GM19240 (cell line): ENCODE results near the gene LDB3.

ENCODE experiments used
- DNase-seq: peaks from one replicate; pipeline ENCODE4 v3.0.0; 2011; ENCODE audit warnings: low spot score; ENCODE audit not compliant: insufficient read length

LDB3 gene

GRCh38 chr10:86664341-86665217, 3.7 kb upstream of the LDB3 start:
- no peak for DNase-seq

- DNase-seq = no peak
These were observed 3.1 kb upstream of the LDB3 start for GRCh38 chr10:86665218-86665607.

GRCh38 chr10:86665868-86666267, 2.4 kb upstream of the LDB3 start:
- no peak for DNase-seq

GRCh38 chr10:86666538-86666937, 1.8 kb upstream of the LDB3 start:
- no peak for DNase-seq

DNA sequence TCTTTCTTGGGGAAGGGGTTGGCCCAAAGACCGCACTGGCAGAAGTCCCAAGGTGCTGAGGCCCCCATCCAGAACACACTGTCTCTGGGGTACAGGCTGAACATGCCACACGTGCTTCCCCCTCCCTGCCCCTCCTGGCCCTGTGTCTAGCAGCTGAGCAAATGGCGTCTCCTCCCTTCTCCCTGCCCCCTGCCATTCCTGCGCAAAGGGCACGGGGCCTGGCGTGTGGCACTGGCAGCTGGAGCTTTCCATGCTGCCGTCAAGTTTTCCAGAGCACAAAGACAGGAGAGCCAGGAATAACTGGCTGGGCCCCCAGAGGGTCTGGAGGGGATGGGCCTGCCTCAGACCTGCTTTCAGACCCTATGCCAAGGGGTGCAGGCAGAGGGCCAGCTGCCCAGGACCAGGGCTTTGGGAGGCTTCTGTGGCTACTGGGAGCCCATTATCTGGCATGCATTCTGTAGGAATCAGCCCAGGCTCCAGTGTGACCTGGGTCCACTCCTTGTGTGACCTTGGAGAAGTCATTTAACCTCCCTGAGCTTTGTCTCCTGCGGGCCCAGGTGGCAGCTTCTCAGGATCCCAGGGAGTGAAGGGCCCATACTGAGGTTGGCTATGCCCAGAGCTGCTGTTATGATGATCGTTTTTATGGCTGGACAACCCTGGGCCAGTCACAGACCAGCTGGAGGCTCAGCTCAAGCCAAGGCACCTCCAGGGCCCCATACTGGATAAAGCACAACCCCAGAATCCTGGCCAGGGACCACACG, 710 bp upstream of the LDB3 start:
- DNase-seq = no peak

- DNase-seq = no peak
These were observed 2.0 kb downstream of the LDB3 start for GRCh38 chr10:86670290-86670811.

- DNase-seq = no peak
These were observed 2.6 kb downstream of the LDB3 start for GRCh38 chr10:86670876-86671275.

DNA sequence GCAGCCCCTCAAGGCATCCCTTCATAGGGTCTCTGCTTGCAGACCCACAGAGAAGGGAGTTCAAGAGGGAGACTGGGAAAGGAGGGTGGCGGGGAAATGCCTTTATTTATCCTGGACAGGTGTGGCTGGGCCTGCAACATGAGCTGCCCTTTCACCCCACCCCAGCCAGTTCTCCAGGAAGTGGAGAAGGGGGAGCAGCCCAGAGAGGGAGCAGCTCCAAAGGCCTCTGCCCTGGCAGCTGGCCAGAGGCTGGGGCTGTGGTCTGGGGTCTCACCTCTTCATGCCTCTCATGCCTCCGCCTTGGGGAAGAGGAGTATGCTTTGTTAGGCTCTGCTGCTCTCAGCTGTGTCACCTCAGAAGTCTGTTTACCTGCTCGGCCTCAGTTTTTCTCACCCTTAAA, 3.1 kb downstream of the LDB3 start:
- DNase-seq = no peak

DNA sequence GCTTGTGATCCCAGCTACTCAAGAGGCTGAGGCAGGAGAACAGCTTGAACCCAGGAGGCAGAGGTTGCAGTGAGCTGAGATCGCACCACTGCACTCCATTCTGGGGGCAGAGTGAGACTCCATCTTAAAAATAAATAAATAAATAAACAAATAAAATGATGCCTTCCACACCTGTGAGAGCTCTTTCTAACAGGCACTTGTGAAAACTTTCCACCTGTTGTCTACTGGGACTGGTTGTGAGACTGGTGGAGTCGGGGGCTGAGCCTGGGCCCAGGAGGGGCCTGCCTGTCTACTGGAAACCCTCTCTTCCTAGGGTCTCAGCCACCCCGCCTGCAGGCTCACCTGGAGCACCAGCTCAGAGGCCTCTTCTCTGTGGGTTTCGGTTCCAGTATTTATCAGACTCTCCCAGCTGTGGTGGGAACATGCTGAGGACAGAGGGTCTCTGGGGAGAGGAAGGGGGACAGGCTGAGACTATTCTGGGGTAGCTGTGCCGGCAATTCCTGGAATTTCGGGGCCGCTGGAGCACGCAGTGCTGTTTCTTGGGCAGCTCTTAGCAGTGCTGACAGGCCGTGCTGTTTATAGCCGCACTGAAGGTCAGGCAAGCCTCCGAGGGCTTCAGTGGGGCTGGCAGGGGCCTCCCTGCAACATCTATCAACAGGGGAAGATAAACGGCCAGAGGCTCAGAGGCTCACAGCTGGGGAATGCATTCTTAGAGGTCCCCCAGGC, 3.8 kb downstream of the LDB3 start:
- DNase-seq = no peak

DNA sequence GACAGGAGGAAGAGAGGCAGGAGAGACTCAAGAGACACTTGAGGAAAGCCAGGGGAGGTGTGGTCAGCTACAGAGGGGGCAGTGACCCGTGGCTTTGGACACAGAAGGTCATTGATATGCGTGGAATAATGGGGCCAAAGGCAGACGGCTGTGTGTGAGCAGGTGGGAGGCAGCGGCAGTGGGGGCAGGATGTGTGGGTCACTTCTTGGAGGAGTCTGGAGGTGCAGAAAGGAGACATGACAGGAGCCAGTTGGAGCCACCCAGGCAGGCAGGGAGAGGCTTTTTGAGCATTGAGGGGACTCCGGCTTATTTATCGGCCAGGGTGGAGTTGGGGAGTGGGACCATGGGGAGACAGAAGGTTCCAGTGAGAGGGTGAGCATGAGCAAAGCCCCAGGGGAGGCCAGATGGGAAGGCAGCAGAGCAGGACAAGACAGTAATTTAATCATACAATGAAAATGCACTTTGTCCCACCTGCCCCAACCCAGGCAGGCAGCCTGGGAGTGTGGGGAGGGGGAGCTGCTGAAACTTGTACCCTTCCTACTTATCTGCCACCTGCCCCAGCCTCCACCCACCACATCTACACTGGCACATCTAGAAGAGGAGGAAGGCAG, 5.0 kb downstream of the LDB3 start:
- no peak for DNase-seq

GRCh38 chr10:86673827-86674581, 5.7 kb downstream of the LDB3 start:
- no peak for DNase-seq

DNA sequence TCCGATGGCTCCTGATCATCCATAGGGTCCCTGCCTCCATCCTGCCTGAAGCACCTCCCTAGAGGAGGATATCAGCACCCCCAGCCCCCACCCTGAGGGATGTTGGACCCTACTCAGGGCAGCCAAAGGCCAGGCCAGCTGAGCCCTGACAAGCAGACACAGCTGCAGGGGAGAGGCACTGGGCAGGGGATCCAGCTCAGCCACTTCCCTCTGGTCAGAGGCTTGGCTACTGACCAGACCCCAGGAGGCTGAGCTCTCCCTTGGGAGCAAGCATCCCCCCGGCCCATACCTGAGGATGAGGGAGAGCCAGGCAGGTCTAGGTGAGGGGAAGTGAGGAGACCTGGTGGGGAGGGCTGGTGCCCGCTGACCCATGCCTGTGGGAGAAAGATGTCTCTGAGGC, 6.6 kb downstream of the LDB3 start:
- no peak for DNase-seq

GRCh38 chr10:86677374-86677773, 9.1 kb downstream of the LDB3 start:
- DNase-seq = no peak

GRCh38 chr10:86678999-86679792, 10.9 kb downstream of the LDB3 start:
- no peak for DNase-seq

GRCh38 chr10:86681047-86681446, 12.7 kb downstream of the LDB3 start:
- no peak for DNase-seq

DNA sequence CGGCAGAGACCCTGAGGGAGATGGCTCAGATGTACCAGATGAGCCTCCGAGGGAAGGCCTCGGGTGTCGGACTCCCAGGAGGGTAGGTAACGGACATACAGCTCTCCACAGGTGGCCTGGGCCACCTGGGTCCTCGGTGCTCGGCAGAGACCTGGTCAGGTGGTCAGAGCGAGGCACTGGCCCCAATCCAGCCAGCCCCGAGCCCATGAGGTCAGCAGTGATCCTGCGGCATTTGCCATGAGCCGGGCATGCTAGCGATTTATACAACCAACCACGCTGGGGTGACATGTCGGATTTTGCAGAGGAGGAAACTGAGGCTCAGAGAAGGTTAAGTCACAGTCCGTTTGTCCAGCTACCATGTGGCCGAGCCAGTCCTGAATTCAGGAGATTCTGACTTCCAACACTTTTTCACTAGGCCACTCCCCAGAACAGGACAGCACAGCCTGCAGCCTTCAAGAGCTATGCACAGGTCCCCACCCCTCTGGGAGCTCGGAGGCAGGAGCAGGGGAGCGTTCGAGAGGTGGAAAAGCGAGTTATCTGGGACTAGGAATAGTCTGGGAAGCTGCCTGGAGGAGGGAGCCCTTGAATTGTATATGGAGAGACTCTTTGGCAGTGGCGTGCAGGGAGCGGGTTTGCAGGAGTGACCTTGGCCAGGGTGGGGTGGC, 13.5 kb downstream of the LDB3 start:
- DNase-seq = no peak

DNA sequence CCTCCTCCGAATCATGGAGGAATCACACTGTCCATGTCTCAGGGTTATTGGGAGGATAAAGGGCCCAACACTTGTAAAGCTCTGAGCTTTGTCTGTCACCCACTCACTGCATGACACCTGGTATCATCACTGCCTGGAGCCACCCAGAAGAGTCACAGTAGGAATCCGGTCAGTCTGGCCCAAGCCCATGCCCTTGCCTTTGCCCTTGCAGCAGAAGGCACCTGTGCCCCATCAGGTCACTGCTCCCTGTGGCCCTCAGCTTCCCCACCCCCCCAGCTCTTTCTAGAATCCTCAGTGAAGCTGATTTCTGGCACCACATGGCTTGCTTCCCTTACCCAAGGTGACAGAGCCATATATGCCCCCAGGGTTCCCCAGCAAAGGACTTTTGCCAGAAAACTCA, 14.4 kb downstream of the LDB3 start:
- DNase-seq = no peak

- no peak for DNase-seq
These were observed 16.2 kb downstream of the LDB3 start for GRCh38 chr10:86684331-86685097.

GRCh38 chr10:86685416-86685815, 17.1 kb downstream of the LDB3 start:
- DNase-seq = no peak
